ENCODE measurements around the gene NPPA. TPM values are rescaled to one million over a fixed set of nuclear protein-coding genes. Genes with fewer than 3 reads are reported as not detected.

NPPA gene
- total and polyA plus RNA-seq, 8 donors, result 0.51 to 2.7 (median 1.2) TPM

- TF ChIP-seq CTCF (IDR thresholded peaks at IDR 0.05), result no peak
- no peaks in the 10 kb centered on the region for H3K36me3 ChIP-seq
- H3K27ac ChIP-seq, result no peak overlapping the region
- intact Hi-C loops (cut with DNase I), result no loop called here
- peaks cover 0 to 25% of the 10 kb centered on the region in 2 donors for H3K27me3 ChIP-seq
- H3K4me3 ChIP-seq, result no peak overlapping the region
- DNase-seq, result peak in 2 of 4 donors; percentile 26 to 43
- no peak for ATAC-seq
- no peaks in the 10 kb centered on the region for H3K9me3 ChIP-seq
- H3K4me1 ChIP-seq, result no peaks in the 10 kb centered on the region
These were observed 26.6 kb upstream of the NPPA start for GRCh38 chr1:11874258-11874562.

GRCh38 chr1:11873395-11874257 lies 26.0 kb upstream of the NPPA start:
- Histone ChIP-seq H3K9me3 (no peaks in the 10 kb centered on the region), H3K27ac (no peak overlapping the region), H3K27me3 (peaks cover 0 to 28% of the 10 kb centered on the region in 2 donors), H3K36me3 (no peaks in the 10 kb centered on the region), H3K4me1 (no peaks in the 10 kb centered on the region), H3K4me3 (no peak overlapping the region)
- TF ChIP-seq CTCF (IDR thresholded peaks at IDR 0.05), result no peak
- ATAC-seq (no peak), DNase-seq (peak in 1 of 4 donors; percentile 69)
- intact Hi-C loops (cut with DNase I), result no loop called here

GRCh38 chr1:11872545-11872944 lies 25.0 kb upstream of the NPPA start:
- Histone ChIP-seq H3K27ac (no peak overlapping the region), H3K4me3 (no peak overlapping the region), H3K36me3 (no peaks in the 10 kb centered on the region), H3K27me3 (peaks cover 0 to 28% of the 10 kb centered on the region in 2 donors), H3K4me1 (no peaks in the 10 kb centered on the region), H3K9me3 (no peaks in the 10 kb centered on the region)
- DNase-seq (no peak), ATAC-seq (no peak)
- TF ChIP-seq CTCF (IDR thresholded peaks at IDR 0.05), result no peak
- intact Hi-C loops (cut with DNase I), result no loop called here

GRCh38 chr1:11869650-11870207 lies 22.1 kb upstream of the NPPA start:
- intact Hi-C loops (cut with DNase I), result no loop called here

More at GRCh38 chr1:11869650-11870207, 22.1 kb upstream of the NPPA start:
- Histone ChIP-seq H3K4me3 (no peak overlapping the region), H3K4me1 (no peaks in the 10 kb centered on the region), H3K9me3 (no peaks in the 10 kb centered on the region), H3K27ac (no peak overlapping the region), H3K27me3 (peaks cover 0 to 25% of the 10 kb centered on the region in 2 donors), H3K36me3 (no peaks in the 10 kb centered on the region)
- ATAC-seq (no peak), DNase-seq (peak in 1 of 4 donors; percentile 27)
- no peak for TF ChIP-seq CTCF (IDR thresholded peaks at IDR 0.05)

All from left lung (tissue), 10 donors.